GM23248 (cell line): Measurements from ENCODE around the gene ERC1. TPM values are rescaled to one million over a fixed set of nuclear protein-coding genes. Genes with fewer than 3 reads are reported as not detected.

Experiments
- DNase-seq: peaks from one replicate; pipeline ENCODE4 v3.0.0-alpha.2; 2015
- H2AFZ ChIP-seq: fragments of 200-600 bp; sonication (generic); 2 replicates; pipeline ENCODE4 v1.6.1; 2016; ENCODE audit warnings: antibody characterized with exemption
- H3F3A ChIP-seq: fragments of 200-600 bp; sonication (generic); 2 replicates; pipeline ENCODE4 v1.6.1; 2016; ENCODE audit warnings: mild to moderate bottlenecking, antibody characterized with exemption, mixed run types; ENCODE audit not compliant: insufficient read depth
- H3K27ac ChIP-seq: fragments of 200-600 bp; sonication (generic); 2 replicates; pipeline ENCODE4 v1.5.1; 2016; ENCODE audit warnings: mild to moderate bottlenecking
- H3K27me3 ChIP-seq: fragments of 200-600 bp; sonication (generic); replicated peaks from 2 replicates; pipeline ENCODE4 v1.6.1; 2016; ENCODE audit warnings: mild to moderate bottlenecking; ENCODE audit not compliant: insufficient read depth
- H3K36me3 ChIP-seq: fragments of 200-600 bp; sonication (generic); 2 replicates; pipeline ENCODE4 v1.6.1; 2016; ENCODE audit warnings: low read depth, mild to moderate bottlenecking
- H3K4me1 ChIP-seq: fragments of 200-600 bp; sonication (generic); 2 replicates; pipeline ENCODE4 v1.6.1; 2016; ENCODE audit warnings: mild to moderate bottlenecking; ENCODE audit not compliant: insufficient read depth
- H3K4me2 ChIP-seq: fragments of 200-600 bp; sonication (generic); one replicate; pipeline ENCODE4 v1.6.1; 2016; ENCODE audit warnings: mild to moderate bottlenecking; ENCODE audit not compliant: unreplicated experiment
- H3K4me3 ChIP-seq: fragments of 200-600 bp; sonication (generic); 2 replicates; pipeline ENCODE4 v1.5.1; 2016; ENCODE audit warnings: mild to moderate bottlenecking
- H3K79me2 ChIP-seq: fragments of 200-600 bp; sonication (generic); 2 replicates; pipeline ENCODE4 v1.6.1; 2016; ENCODE audit warnings: mild to moderate bottlenecking; ENCODE audit not compliant: insufficient read depth
- H3K9ac ChIP-seq: fragments of 200-600 bp; sonication (generic); 2 replicates; pipeline ENCODE4 v1.6.1; 2016; ENCODE audit warnings: mild to moderate bottlenecking
- H3K9me2 ChIP-seq: fragments of 200-600 bp; sonication (generic); 2 replicates; pipeline ENCODE4 v1.6.1; 2016; ENCODE audit warnings: mixed run types, mild to moderate bottlenecking, moderate library complexity; ENCODE audit not compliant: insufficient read depth
- H3K9me3 ChIP-seq: fragments of 200-600 bp; sonication (generic); one replicate; pipeline ENCODE4 v1.6.1; 2017; ENCODE audit warnings: low read depth
- H4K20me1 ChIP-seq: fragments of 200-600 bp; sonication (generic); 2 replicates; pipeline ENCODE4 v1.6.0; 2016; ENCODE audit not compliant: insufficient read depth
- EZH2 ChIP-seq: fragments of 200-600 bp; sonication (generic); IDR thresholded peaks from 2 replicates; pipeline ENCODE4 v1.6.1; 2018; ENCODE audit warnings: antibody characterized with exemption, mild to moderate bottlenecking; ENCODE audit not compliant: insufficient read depth, poor library complexity, severe bottlenecking
- EZH2phosphoT487 ChIP-seq: fragments of 200-600 bp; sonication (generic); IDR thresholded peaks from 2 replicates; pipeline ENCODE4 v1.6.1; 2018; ENCODE audit warnings: antibody characterized with exemption, moderate library complexity, mild to moderate bottlenecking, low read depth; ENCODE audit not compliant: insufficient read depth
- WGBS, 2 experiments: methylation state at CpG; one replicate each; pipeline ENCODE4 v1.1.6; 2015 to 2017; ENCODE audit warnings: low lambda C conversion rate in 2 of 2, low coverage in 1 of 2; ENCODE audit errors: missing lambda C conversion rate in 2 of 2; 5-methylcytosine and 5-hydroxymethylcytosine counted together
- in situ Hi-C: fragments of 300-500 bp; cut with MboI; formaldehyde crosslinking; loops from 2 replicates; pipeline ENCODE4 v1.15.0; 2020
- polyA plus RNA-seq: library from polyadenylated mRNA; unstranded; fragments of >200 nt; fragmentation: Nextera tagmentation; extraction: Ambion mirVana; gene quantifications from 2 replicates; pipeline ENCODE4 v1.2.1, GENCODE V29; 2016
- total RNA-seq: library from RNA; depleted of rRNA; stranded (reverse); fragments of >200 nt; shearing (Covaris generic); gene quantifications from 2 replicates; pipeline ENCODE4 v1.2.3, GENCODE V29; 2014

Gene ERC1
- total and polyA plus RNA-seq, 2 experiments from 2014 or later, result 21.5 to 23.3 TPM

DNA sequence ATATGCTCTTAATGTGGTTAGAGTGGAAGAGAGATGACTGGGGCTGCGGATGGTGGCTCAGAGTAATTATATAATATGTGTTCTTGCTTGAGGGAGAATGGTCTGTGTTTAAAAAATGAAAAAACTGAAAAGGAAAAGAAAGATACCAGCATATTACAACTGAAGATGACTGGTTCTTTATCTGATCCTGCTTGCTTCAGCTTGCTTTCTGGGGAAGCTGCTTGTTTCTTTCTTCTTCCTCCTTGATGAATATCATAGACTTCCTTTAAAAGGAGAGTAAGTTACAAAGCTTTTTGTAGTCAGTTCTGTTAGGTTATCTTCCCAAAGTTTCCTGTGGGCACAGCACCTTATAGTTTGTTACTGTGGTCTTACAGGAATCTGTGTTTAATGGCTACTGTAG, 210.9 kb downstream of the ERC1 start:
- no peak for DNase-seq
- H3K4me3 ChIP-seq, result no peak overlapping the region
- no peaks in the 10 kb centered on the region for H4K20me1 ChIP-seq
- H3K4me2 ChIP-seq, result no peak overlapping the region
- H3K27me3 ChIP-seq, result no peaks in the 10 kb centered on the region
- TF ChIP-seq EZH2phosphoT487 (no peak), EZH2 (no peak)
- H3K9me3 ChIP-seq, result no peaks in the 10 kb centered on the region
- H3K4me1 ChIP-seq, result peaks cover 42% of the 10 kb centered on the region
- H3K36me3 ChIP-seq, result no peaks in the 10 kb centered on the region
- no peak overlapping the region for H2AFZ ChIP-seq
- in situ Hi-C loops, result no loop called here
- 100% methylated on average over 1 of the region's 1 CpG for WGBS, 2 experiments
- H3K27ac ChIP-seq, result no peak overlapping the region
- no peaks in the 10 kb centered on the region for H3K9me2 ChIP-seq
- no peak overlapping the region for H3K9ac ChIP-seq
- H3K79me2 ChIP-seq, result peaks cover 14% of the 10 kb centered on the region; the same call in 1 of the 2 replicates
- H3F3A ChIP-seq, result peaks cover 26% of the 10 kb centered on the region

DNA sequence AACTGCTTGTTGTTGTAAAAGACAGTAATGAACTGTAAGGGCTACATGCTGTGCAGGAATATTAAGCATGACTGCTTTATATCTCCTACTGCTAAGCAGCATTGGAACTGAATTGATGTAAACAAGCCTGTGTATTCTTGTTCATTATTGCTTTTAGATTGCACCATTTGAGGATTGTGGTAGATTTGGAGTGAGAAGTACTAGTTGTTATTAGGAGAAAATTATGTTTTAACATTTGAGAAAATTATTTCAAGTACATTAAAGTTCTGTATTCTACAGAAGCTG, 212.7 kb downstream of the ERC1 start:
- Histone ChIP-seq H3K9ac (peak overlapping the region; percentile 77), H3K4me2 (peak overlapping the region; percentile 99), H3K27ac (0 out of 2 replicates have a peak overlapping the region, but pooled peaks have one; percentile 2), H3K79me2 (peaks cover 14% of the 10 kb centered on the region; the same call in 1 of the 2 replicates), H3K27me3 (no peaks in the 10 kb centered on the region), H3K4me1 (peaks cover 36% of the 10 kb centered on the region), H3K9me3 (no peaks in the 10 kb centered on the region), H3K36me3 (no peaks in the 10 kb centered on the region), H3K9me2 (no peaks in the 10 kb centered on the region), H2AFZ (0 out of 2 replicates have a peak overlapping the region, but pooled peaks have one; percentile 76), H4K20me1 (no peaks in the 10 kb centered on the region), H3F3A (peaks cover 15% of the 10 kb centered on the region), H3K4me3 (no peak overlapping the region)
- no peak for DNase-seq
- TF ChIP-seq EZH2 (no peak), EZH2phosphoT487 (no peak)
- in situ Hi-C loops, result no loop called here

DNA sequence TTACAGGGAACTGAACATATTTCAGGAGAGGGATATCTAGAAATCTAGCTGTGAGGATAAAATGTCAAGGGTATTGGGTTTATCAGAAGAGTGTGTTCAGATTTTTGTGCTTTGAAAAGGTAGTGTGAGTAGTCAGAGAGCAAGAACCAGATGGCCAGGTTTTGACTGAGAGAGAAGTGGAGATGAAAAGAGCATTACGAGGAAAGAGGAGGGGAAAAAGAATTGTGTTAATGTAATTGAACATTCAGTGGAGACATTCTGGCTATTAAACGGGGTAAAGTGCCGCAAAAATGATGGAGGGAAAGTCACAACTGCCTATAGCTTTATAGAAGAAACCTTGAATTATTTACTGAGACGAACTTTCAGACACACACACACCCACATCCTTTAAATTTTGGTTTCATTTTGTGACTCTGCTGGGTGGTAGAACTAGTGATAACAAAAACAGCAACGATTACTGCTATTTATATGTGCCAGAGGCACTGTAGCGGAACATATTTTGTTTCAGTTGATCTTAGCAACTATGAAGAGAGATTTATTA, 213.6 kb downstream of the ERC1 start:
- peaks cover 36% of the 10 kb centered on the region for H3K4me1 ChIP-seq
- no peaks in the 10 kb centered on the region for H3K27me3 ChIP-seq
- no peaks in the 10 kb centered on the region for H3K9me3 ChIP-seq
- peak; percentile 50 for DNase-seq
- WGBS, 2 experiments, result 10 to 15% methylated on average over 6 of the region's 6 CpGs
- peaks cover 17% of the 10 kb centered on the region; the same call in 1 of the 2 replicates for H3K79me2 ChIP-seq
- TF ChIP-seq EZH2 (no peak), EZH2phosphoT487 (no peak)
- peak overlapping the region; percentile 77 for H3K9ac ChIP-seq
- H3K9me2 ChIP-seq, result no peaks in the 10 kb centered on the region
- peak overlapping the region; percentile 74 for H3K4me3 ChIP-seq
- H2AFZ ChIP-seq, result peak overlapping the region; percentile 76
- H3K4me2 ChIP-seq, result peak overlapping the region; percentile 99
- peak overlapping the region; percentile 56 for H3K27ac ChIP-seq
- peaks cover 15% of the 10 kb centered on the region for H3F3A ChIP-seq
- in situ Hi-C loops, result no loop called here
- no peaks in the 10 kb centered on the region for H4K20me1 ChIP-seq
- 0 out of 2 replicates have a peak, but pooled peaks cover under 1% of the 10 kb centered on the region for H3K36me3 ChIP-seq

DNA sequence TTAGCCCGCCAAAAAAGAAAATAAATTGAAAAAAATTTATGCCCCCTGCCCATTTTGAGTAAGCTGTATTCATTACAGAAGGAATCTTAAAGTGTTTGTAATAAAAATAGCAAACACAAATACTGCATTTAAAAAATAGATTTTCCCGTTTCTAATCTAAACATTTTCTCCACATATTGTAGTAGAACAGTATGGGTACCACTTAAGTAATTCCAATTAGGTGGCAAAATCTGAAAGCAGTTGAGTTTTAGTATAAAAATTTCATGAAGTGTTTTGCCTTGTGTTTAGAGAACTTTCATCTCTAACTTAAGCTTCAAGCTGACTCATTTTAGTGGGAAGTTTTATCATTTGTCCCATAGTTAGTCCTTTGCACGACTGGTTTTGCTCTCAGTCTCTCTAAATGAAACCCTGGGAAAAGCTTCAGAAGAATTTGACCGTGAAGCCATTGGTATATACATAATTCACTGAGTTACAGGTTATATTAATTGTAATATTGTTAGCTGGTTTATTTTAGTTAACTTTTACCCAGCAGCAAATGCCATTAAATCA, 214.6 kb downstream of the ERC1 start:
- Histone ChIP-seq H3K27me3 (no peaks in the 10 kb centered on the region), H3K4me2 (peak overlapping the region; percentile 99), H3K4me1 (peaks cover 36% of the 10 kb centered on the region), H3K9ac (peak overlapping the region; percentile 77), H3K79me2 (peaks cover 26% of the 10 kb centered on the region), H3K4me3 (peak overlapping the region; percentile 74), H3K27ac (peak overlapping the region; percentile 56), H4K20me1 (no peaks in the 10 kb centered on the region), H2AFZ (no peak overlapping the region; the same call in 1 of the 2 replicates), H3K36me3 (0 out of 2 replicates have a peak, but pooled peaks cover 3% of the 10 kb centered on the region), H3K9me2 (no peaks in the 10 kb centered on the region), H3F3A (peaks cover 15% of the 10 kb centered on the region), H3K9me3 (no peaks in the 10 kb centered on the region)
- WGBS, 2 experiments, result 16 to 23% methylated on average over 4 of the region's 4 CpGs
- in situ Hi-C loops, result no loop called here
- TF ChIP-seq EZH2phosphoT487 (no peak), EZH2 (no peak)
- peak; percentile 76 for DNase-seq
